ENCODE results near the gene HS3ST4.
"Not testable (repeated sequence)": the region's sequence is repeated elsewhere in the genome, so short reads cannot be mapped to it uniquely, and the experiment has no call there.

Gene HS3ST4

DNA sequence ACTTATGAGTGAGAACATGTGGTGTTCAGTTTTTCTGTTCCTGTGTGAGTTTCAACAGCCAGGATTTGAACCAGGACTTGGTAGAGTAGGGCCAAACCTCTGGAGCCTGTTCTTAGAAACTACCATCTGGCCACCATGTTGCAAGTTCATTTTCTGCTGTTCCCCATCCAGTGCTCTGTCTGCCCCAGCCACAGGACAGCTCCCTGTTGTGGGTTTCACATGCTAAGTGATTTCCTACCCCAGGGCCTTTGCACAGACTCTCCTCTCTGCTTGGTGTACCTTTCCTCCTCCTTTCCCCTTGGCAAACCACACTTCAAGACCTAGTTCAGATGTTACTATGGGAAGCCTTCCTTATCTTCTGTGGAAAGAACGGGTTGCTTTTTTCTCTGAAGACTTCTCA, 79.5 kb downstream of the HS3ST4 start:
- TF ChIP-seq, protein P1, sequence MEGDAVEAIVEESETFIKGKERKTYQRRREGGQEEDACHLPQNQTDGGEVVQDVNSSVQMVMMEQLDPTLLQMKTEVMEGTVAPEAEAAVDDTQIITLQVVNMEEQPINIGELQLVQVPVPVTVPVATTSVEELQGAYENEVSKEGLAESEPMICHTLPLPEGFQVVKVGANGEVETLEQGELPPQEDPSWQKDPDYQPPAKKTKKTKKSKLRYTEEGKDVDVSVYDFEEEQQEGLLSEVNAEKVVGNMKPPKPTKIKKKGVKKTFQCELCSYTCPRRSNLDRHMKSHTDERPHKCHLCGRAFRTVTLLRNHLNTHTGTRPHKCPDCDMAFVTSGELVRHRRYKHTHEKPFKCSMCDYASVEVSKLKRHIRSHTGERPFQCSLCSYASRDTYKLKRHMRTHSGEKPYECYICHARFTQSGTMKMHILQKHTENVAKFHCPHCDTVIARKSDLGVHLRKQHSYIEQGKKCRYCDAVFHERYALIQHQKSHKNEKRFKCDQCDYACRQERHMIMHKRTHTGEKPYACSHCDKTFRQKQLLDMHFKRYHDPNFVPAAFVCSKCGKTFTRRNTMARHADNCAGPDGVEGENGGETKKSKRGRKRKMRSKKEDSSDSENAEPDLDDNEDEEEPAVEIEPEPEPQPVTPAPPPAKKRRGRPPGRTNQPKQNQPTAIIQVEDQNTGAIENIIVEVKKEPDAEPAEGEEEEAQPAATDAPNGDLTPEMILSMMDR (conservative IDR thresholded peaks at IDR 0.05; ENCODE audit: low read depth, low read length), result no peak
- Histone ChIP-seq H3K4me2 (no peak overlapping the region), H2AFZ (ENCODE audit: low read depth) (no peak overlapping the region), H3K27me3 (ENCODE audit: insufficient read depth, low read depth) (no peaks in the 10 kb centered on the region), H3K27ac (no peak overlapping the region), H3K79me2 (ENCODE audit: insufficient read depth, low read depth) (no peaks in the 10 kb centered on the region), H3K4me1 (ENCODE audit: low read depth, poor library complexity, severe bottlenecking) (no peaks in the 10 kb centered on the region), H3K9ac (no peak overlapping the region), H3K4me3 (IDR thresholded peaks at IDR 0.05; ENCODE audit: insufficient read depth, low read depth, low read length) (no peak overlapping the region), H4K20me1 (ENCODE audit: insufficient read depth) (no peaks in the 10 kb centered on the region), H3K36me3 (ENCODE audit: insufficient read depth) (no peaks in the 10 kb centered on the region)

DNA sequence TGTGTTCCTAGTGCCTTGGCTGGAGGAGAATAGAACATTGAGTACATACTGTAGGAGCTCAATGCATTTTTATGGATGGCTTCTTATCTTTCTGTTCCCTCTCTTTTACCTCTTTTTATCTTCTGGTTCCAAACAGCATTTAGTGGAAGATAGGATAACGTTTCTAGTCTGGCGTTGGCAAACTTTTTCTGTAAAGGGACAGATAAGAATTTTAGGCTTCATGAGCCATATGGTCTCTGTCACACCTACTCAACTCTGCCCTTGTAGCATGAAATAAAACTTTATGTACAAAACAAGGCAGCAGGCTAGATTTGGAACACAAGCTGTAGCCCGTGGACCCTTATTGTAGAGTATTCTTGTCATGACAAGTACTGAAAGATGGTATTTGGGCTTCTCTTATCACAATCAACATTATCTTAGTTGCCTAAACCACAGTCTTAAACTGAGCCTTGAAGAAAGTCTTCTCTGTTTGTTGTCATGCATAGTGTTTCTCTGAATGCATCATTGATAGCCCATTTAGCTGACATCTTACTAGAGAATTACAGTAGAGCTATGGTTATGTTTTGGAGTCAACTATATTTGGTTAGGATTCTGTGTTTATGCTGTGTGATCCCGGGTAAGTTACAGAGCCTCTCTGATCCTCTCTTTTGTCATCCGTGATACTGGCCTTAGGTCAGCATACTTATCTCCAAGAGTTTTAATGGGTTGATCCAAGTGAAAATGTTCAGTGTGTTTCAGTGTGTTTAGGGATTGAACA, 80.2 kb downstream of the HS3ST4 start:
- Histone ChIP-seq H3K27ac (no peak overlapping the region), H2AFZ (ENCODE audit: low read depth) (no peak overlapping the region), H3K79me2 (ENCODE audit: insufficient read depth, low read depth) (no peaks in the 10 kb centered on the region), H3K36me3 (ENCODE audit: insufficient read depth) (no peaks in the 10 kb centered on the region), H3K4me2 (no peak overlapping the region), H4K20me1 (ENCODE audit: insufficient read depth) (no peaks in the 10 kb centered on the region), H3K9ac (no peak overlapping the region), H3K27me3 (ENCODE audit: insufficient read depth, low read depth) (no peaks in the 10 kb centered on the region), H3K4me1 (ENCODE audit: low read depth, poor library complexity, severe bottlenecking) (no peaks in the 10 kb centered on the region), H3K4me3 (IDR thresholded peaks at IDR 0.05; ENCODE audit: insufficient read depth, low read depth, low read length) (no peak overlapping the region)
- TF ChIP-seq, protein P1 (conservative IDR thresholded peaks at IDR 0.05; ENCODE audit: low read depth, low read length), result no peak

DNA sequence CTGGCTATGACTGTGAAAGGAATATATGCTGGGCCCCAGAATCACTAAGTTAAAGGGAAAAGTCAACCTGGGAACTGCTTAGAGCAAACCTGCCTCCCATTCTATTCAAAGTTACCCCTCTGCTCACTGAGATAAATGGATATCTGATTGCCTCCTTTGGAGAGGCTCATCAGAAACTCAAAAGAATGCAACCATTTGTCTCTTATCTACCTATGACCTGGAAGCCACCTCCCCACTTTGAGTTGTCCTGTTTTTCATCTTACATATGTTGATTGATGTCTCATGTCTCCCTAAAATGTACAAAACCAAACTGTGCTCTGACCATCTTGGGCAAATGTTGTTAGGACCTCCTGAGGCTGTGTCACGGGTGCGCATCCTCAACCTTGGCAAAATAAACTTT, 84.5 kb downstream of the HS3ST4 start:
- not testable (repeated sequence) for H3K4me3 ChIP-seq (IDR thresholded peaks at IDR 0.05; ENCODE audit: insufficient read depth, low read depth, low read length); H3K9ac ChIP-seq; H3K27ac ChIP-seq; H3K4me2 ChIP-seq; H2AFZ ChIP-seq (ENCODE audit: low read depth); H3K36me3 ChIP-seq (ENCODE audit: insufficient read depth); H3K27me3 ChIP-seq (ENCODE audit: insufficient read depth, low read depth); H3K4me1 ChIP-seq (ENCODE audit: low read depth, poor library complexity, severe bottlenecking); H3K79me2 ChIP-seq (ENCODE audit: insufficient read depth, low read depth); H4K20me1 ChIP-seq (ENCODE audit: insufficient read depth)

DNA sequence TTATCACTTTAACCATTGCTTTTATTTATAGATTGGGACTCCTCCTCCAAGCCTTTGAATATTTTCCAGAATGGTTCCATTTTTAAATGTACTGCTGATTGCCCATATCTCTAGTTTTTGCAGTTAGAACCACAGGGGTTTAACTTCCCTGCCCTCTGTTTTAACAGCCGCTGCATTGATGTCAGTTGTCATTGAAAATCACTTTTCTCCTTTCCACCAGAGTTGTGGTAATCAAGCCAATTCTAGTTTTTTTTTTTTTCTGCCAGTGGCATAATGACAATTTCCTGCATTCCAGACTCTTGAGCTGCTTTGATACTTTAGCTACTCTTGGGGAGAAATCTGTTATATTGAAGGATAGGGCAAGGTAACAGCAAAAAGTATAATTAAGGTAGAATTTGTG, 91.5 kb downstream of the HS3ST4 start:
- TF ChIP-seq, protein P1 (conservative IDR thresholded peaks at IDR 0.05; ENCODE audit: low read depth, low read length), result no peak
- Histone ChIP-seq H3K4me2 (no peak overlapping the region), H4K20me1 (ENCODE audit: insufficient read depth) (no peaks in the 10 kb centered on the region), H3K4me1 (ENCODE audit: low read depth, poor library complexity, severe bottlenecking) (no peaks in the 10 kb centered on the region), H3K4me3 (IDR thresholded peaks at IDR 0.05; ENCODE audit: insufficient read depth, low read depth, low read length) (no peak overlapping the region), H3K9ac (no peak overlapping the region), H3K36me3 (ENCODE audit: insufficient read depth) (no peaks in the 10 kb centered on the region), H3K27ac (no peak overlapping the region), H2AFZ (ENCODE audit: low read depth) (no peak overlapping the region), H3K79me2 (ENCODE audit: insufficient read depth, low read depth) (no peaks in the 10 kb centered on the region), H3K27me3 (ENCODE audit: insufficient read depth, low read depth) (no peaks in the 10 kb centered on the region)

DNA sequence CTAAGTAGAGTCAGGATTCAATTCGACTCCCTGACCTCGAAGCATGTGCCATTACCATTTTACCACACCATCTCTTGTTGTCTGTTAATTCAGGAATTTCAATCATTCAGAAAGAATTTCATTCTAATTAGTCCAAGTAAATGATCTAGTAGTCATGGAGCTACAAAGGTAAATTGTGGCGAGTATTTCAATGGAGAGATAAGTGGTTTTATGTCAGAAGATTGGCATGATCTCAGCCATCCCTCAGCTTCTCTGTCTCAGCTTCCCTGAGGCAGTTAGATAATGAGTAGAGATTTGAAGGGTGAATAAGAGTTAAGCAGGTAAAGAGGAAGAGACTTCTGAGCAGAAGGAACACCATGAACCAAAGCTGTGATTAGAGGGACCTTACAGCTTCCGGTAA, 93.6 kb downstream of the HS3ST4 start:
- Histone ChIP-seq H3K27ac (no peak overlapping the region), H2AFZ (ENCODE audit: low read depth) (no peak overlapping the region), H3K4me2 (no peak overlapping the region), H3K9ac (no peak overlapping the region), H3K4me1 (ENCODE audit: low read depth, poor library complexity, severe bottlenecking) (no peaks in the 10 kb centered on the region), H3K27me3 (ENCODE audit: insufficient read depth, low read depth) (no peaks in the 10 kb centered on the region), H4K20me1 (ENCODE audit: insufficient read depth) (no peaks in the 10 kb centered on the region), H3K4me3 (IDR thresholded peaks at IDR 0.05; ENCODE audit: insufficient read depth, low read depth, low read length) (no peak overlapping the region), H3K79me2 (ENCODE audit: insufficient read depth, low read depth) (no peaks in the 10 kb centered on the region), H3K36me3 (ENCODE audit: insufficient read depth) (no peaks in the 10 kb centered on the region)
- TF ChIP-seq, protein P1 (conservative IDR thresholded peaks at IDR 0.05; ENCODE audit: low read depth, low read length), result no peak
